Stimulated activated CD4-positive, alpha-beta T cell treated with anti-CD3 and anti-CD28 coated beads, TNF-alpha, amount 100 ng/mL, for 24 hours (primary cell): ENCODE measurements around the gene CALHM5.

ENCODE experiments used
- DNase-seq, 3 experiments: peaks; one replicate each; pipeline ENCODE4 v3.0.0-alpha.2; 2020; ENCODE audit warnings: low read depth in 3 of 3

Gene CALHM5

DNA sequence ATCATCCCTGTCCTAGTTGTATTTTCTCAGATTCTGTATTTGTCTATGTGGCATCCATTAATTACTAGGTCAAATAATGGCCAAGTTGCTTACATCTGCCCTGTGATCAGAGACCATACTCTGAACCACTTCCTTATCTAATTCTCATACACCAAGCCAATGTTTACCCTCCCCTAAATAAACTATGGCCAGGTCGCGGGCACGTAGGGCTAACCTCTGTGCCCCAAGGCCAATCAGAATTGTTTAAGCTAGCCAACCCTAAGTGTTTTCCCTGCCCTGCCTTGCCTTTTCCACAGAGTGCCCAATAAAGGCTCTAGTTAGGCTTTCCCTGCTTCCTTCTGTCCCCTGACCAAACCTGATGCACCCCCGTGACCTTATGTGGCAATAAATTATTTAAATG lies 39.4 kb downstream of the CALHM5 start:
- no peak for DNase-seq

DNA sequence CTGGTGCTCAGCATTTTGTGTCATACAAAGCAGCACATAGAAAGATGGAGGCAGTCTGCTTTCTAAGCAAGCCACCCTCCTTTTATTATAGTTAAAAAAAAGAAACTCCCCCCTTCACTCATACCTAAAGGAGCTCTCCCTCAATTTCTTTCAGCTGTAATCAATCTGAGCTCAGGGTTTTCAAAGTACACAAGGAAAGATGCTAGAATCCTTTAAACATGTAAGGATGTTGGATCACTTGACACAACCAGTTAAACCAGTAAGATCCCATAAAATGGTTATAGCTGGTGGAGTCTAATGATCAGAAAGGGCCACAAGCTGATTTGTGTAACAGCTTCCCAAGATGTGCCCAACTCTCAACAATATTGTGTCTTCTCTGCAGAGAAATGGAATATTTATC lies 42.0 kb downstream of the CALHM5 start, which contains the start of gene CALHM4:
Gene CALHM4 (plus strand): TSS at position 301 of the 400 bp plus-strand sequence. CDS start 43 bp downstream, at position 344.
- DNase-seq: no peak

DNA sequence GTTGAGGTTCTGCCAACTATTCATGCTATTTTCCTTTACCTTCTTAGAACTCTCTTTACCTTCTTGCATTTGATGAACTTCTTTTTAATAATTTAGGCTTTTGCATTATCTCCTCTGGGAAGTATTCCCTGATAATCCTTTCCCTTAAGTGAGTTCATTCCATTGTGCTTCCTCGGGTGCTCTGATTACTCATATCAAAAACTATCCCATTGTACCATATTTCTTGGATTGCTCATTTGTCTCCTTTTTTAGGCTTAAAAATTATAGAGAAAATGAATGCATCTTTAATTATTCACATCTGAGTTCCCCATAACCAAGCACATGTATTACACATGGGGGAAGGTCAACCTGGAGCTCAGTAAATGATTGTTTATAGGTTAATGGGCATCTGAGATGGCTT lies 44.6 kb downstream of the CALHM5 start:
- no peak for DNase-seq

DNA sequence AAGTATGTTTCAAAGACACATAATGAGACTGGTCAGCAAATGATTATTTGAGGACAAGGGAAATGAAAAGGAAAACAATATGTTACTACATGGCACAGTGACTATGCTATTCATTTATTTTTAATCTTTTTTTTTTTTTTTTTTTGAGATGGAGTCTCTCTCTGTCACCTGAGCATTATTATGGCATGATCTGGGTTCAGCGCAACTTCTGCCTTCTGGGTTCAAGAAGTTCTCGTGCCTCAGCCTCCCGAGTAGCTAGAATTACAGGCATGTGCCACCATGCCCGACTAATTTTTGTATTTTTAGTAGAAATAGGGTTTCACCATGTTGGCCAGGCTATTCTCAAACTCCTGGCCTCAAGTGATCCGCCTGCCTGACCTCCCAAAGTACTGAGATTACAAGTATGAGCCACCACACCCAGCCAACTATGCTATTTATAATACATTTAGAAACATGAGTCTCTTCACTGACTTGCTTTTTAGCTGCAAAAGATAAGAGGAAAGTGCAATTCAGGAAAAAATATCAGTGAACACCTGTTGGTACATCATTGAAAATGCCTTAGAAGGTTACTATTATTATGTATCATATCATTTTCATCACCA lies 45.5 kb downstream of the CALHM5 start:
- no peak for DNase-seq

DNA sequence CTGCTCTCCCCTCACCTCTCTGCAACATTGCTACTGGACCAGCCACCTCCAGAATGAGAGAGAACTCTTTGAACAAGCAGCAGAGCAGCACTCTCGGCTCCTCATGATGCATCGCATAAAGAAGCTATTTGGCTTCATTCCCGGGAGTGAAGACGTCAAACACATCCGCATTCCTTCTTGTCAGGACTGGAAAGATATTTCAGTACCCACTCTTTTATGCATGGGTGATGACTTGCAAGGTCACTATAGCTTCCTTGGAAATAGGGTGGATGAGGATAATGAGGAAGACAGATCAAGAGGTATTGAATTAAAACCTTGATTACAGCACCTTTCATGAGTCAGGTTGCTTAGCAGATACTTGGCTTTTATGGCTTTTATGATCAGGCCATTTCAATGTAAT lies 46.5 kb downstream of the CALHM5 start:
- DNase-seq: no peak

DNA sequence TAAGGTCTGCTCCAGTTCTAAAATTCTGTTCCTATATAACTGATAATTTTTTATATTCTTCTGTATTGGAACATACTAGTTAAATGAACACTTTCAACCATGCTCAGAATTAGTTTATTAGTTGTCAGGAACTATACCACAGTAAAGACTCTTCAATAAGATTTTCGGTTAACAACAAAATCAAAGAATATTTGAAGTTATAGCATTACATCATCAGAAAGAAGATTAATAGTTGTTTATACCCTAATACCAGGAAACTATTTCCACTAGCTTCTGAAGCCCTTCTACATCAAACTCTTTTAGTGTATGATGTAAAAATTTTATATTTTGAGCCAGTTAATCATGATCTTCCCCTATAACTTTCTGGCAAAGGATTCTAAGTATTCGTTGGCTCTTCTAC lies 48.7 kb downstream of the CALHM5 start:
- DNase-seq: no peak

DNA sequence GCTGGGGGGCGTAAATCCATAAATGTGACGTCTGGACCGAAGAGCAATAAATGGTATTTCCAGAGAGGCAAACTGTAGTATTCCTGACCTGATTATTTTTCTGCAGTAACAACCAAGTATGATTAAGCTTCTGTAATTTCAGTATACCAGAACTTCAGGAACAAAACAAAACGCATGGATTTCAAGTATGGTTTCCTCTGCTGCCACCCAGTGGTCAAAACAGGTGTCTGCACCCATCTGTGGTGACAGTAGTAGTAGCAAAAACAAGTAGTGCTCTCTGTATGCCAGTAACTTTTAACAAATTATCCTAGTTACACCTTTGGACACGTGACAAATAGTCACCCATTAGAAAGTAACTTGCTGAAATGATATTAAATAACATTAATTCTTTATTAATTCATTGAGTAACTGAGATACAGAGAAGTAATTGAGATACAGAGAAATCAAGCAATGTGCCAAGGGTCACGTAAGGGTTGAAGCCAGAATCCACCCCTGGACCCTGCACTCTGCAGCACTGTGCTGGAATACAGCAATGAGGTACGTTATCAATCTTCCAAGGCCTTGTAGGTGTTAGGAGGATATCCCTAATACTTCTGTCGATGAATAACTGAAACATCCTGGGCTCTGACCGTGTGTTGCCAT lies 50.1 kb downstream of the CALHM5 start:
- peak in 2 of 3 experiments; percentile 48 to 63 for DNase-seq

DNA sequence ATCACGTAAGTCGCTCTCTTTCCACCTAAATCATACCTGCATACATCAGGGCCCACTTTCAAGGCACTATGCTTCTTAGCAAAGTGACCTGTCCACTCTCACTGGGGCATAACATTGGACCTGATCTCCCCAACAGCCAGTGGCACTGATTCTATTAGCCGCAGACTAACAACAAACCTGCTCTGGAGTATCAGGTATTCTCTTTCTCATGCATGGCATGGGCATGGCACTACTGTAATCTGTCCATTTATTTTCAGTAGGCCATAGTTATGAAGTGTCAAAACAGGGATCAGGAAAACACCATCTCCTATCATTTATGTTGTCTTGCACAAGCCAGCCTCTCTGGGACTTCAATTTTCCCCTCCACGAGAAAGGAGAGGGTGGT lies 50.6 kb downstream of the CALHM5 start:
- no peak for DNase-seq

DNA sequence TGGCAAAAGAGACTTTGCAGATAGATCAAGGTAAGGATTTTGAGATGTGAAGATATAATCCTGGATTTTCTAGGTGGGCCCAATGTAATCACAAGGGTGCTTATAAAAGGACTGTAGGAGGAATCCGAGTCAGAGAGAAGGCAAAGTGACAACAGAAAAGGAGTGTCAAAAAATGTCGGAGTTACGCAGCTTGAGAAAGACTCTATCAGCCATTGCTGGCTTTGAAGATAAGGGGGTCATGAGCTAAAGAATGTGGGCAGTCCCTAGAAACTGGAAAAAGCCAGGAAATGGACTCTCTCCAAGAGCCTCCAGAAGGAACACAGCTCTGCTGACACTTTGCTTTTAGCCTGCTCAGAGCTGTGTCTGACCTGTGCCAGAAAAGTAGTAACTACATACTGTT lies 51.2 kb downstream of the CALHM5 start:
- no peak for DNase-seq

DNA sequence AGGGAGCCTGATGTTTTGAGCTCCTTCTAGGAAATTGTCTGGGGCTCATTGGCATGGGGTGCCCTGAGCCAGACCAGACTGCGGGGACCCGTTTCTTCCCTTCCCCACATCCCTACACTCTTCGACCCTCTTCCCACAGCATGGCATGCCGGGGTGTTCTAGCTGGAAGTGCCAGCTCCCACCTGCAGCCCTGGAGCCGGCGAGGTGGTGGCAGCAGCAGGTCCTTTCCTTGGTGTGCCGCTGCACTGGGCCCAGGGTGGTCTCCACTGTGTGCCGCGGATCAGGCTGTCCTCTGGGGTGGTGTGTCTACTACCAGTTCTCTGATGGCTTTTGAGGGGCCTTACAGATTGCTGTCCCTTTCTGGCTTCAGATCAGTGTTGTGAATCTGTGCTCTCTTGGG lies 52.4 kb downstream of the CALHM5 start:
- DNase-seq: no peak

DNA sequence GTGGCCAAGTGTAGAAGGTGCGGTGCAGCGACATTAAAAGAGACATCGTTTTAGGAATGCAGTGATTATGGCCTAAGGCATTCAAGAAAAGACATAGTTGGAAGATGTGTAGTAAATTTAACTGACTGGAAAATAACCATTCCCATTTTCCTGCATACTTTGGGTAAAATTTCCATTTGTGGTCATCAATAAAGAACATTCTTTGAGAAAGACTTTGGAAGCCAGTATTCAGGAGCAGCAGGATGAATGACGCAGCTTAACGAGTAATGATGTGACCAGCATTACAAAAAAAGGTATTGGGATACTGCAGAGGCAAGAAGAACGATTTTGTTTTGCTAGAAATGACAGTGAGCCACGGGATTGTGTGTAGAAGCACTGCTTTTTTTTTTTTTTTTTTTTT lies 52.9 kb downstream of the CALHM5 start:
- DNase-seq: no peak

DNA sequence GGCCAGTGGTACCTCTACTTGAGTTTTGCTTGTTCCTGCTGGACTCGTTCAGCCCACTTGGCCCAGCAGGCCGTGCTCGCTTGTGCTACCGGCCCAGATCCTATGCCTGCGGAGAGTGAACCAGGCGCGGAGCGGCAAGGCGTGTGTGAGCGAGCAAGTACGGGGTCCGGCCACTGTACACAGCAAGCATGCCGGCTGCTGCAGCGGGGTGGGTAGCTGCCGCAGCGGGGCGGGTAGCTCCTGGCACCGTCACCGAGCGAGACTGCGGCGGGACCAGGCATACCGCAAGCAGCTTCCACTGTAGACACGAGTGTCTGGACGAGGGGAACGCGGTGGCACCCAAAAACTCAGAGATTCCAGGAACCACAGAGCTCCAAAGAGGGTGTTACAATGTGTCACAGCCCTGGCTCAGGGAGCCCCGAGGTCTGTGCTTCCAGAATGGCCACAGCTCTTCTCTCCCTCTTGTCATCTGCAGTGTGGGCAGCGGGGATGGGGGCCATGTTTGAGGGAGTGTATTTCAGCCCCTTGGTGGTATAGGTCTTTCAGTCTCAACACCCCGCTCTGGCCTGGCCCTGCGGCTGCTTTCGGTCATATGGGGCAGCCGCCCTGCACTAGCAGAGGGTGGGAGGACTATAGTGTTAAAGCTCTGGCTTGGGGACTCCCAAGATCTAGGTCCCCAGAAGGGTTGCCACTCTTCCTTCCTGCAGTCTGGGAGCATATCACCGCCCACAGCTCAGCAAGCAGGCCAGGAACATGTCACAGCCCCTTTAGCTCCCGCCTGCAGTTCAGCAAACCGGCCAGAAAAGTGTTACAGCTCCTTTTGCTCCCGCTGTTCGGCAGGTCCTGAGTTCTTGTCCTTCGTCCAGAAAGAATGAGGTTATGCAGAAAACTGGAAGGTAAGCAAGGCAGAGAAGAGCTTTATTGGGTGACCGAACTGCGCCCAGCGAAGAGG lies 53.8 kb downstream of the CALHM5 start:
- peak in 1 of 3 experiments; percentile 12 for DNase-seq

DNA sequence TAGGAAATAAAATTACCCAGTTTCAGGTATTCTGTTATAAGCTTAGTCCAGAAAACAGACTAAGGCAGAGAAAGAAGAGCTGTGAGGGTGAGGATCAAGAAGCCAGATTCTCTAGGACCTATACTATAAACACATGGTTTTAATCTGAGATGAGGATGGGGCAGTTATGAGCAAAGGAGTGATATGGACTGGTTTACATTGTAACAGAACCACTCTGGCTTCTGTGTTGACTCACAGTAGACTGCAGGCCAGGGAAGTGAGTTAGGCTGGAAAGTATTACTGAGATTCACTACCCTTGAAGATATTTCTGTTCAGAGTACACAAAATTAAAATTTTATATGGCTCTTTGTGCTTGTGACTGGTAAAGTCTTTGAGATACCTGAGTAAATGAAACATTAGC lies 56.7 kb downstream of the CALHM5 start:
- DNase-seq: no peak

DNA sequence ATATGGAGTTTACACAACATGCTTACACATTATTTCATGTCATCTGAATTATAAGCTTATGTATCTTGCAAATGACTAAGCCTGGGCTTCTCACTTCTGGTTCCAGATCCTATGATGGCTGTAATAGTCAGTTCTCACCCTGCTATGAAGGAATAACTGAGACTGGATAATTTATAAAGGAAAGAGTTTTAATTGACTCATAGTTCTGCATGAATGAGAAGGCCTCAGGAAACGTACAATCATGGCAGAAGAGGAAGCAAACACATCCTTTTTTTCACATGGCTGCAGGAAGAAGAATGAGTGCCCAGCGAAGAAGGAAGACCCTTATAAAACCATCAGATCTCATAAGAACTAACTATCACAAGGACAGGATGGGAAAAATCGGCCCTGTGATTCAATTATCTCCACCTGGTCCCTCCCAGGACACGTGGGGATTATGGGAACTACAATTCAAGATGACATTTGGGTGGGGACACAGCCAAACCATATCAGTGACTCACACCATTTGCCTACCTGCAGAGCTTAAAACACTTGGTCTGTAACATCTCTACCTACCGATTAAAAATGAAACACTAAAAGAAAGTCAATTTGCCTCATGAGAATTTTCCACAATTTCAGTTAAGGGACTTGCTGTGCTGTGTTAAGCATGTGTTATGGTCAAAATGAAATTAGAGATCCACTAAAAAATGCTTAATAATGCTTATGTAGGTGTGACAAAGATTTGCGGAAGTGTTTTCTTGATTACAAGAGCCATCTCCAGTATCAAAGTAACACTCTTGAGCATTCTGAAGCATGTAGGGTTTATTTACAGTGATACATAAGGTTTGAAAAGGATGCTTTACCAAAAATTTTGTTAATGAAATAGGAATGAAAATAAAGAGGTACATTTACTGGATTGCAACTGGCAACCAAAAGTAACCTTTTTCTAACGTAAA lies 57.6 kb downstream of the CALHM5 start:
- no peak for DNase-seq

DNA sequence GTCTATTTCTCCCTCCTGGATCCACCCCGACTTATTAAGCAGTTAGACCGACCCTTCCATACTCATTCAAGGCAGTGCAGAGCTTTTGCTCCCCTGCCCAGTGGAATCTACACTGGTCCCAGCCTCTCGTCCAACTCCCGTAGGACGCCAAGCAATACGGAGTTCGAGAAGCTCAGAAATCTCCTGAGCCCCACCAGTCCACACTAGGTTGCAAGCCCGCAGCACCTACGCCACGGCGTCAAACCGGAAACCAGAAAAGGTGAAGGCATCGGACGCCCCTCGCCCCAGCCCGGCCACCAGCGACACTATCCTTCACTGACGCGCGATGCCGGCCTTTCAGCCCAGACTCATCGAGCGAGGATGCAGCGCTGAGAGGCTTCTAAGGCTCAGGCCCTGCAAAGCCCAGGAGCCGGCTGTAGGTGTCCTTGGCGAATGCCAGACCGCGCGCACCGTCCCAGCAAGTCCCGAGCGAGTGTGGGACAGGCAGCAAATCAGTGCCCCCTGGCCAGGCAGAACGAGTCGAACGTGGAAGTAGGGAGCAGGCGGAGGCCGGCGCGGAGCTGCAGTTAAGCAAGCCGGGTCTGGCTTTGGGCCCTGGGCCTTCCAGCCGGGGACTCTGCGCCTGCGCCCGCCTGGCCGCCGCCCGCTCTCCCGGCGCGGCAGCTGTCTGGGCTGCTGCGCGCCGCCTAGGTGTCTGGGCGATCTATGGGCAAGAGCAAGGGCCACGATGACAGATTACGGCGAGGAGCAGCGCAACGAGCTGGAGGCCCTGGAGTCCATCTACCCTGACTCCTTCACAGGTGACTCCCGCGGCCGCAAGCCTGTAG lies 59.6 kb downstream of the CALHM5 start, which contains the start of gene RWDD1:
Gene RWDD1 (plus strand): TSS at position 649 of the 827 bp plus-strand sequence. CDS start 79 bp downstream, at position 728.
- DNase-seq: peak; percentile 95 to 97 (median 97)

DNA sequence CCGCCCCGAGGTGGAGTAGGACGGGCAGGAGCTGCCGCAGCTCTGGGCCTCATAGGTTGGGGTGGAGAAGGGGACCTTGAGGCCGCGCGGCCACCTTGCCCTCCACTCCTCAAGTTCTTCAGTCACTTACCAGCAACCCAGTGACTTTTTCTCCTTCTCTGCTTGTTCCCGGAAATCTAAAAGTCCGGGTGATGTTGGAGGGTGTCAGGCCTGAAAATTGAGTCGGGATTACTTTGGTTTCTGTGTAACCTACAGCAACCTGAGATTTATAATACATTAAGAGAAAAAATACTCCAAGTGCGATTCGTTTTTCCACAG lies 60.2 kb downstream of the CALHM5 start:
- no peak for DNase-seq

DNA sequence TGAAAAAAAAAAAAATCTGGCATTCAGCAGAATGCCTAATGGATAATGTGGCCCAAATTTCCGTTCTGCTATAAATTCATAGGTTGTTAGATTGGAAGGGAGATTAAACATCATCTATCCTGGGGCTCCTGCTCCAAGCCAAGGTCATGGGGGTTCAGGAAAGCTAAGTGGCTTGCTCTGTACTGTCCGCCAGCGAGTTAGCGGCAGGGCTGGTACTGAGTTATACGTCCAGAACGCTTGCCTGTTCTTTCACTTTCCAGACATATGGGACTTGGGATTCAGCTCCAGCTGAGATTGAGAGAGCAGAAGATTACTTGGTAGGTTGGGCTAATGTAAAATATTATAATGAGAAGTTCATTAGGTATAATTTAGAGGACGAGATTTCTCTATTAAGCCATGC lies 60.7 kb downstream of the CALHM5 start:
- no peak for DNase-seq
